ENCODE results near the gene TMEM271.

The TMEM271 gene

GRCh38 chr4:613126-613525 lies 37.0 kb upstream of the TMEM271 start:
- no peak for TF ChIP-seq CTCF (IDR thresholded peaks at IDR 0.05; ENCODE audit: poor library complexity, severe bottlenecking)
- no peaks in the 10 kb centered on the region for H3K36me3 ChIP-seq (ENCODE audit: low read depth)
- no peak for DNase-seq (ENCODE audit: low spot score)

GRCh38 chr4:612749-613125 lies 36.6 kb upstream of the TMEM271 start:
- Histone ChIP-seq H3K36me3 (ENCODE audit: low read depth) (no peaks in the 10 kb centered on the region), H3K4me1 (ENCODE audit: insufficient read depth, poor library complexity, severe bottlenecking) (peaks cover 5% of the 10 kb centered on the region), H3K27me3 (ENCODE audit: insufficient read depth, poor library complexity, severe bottlenecking) (no peaks in the 10 kb centered on the region), H3K27ac (ENCODE audit: poor library complexity, severe bottlenecking) (no peak overlapping the region), H3K4me3 (ENCODE audit: severe bottlenecking) (no peak overlapping the region), H3K9me3 (ENCODE audit: severe bottlenecking) (peaks cover 2% of the 10 kb centered on the region)
- no peak for ATAC-seq (ENCODE audit: low read depth)
- TF ChIP-seq CTCF (IDR thresholded peaks at IDR 0.05; ENCODE audit: poor library complexity, severe bottlenecking): no peak
- DNase-seq (ENCODE audit: low spot score): no peak

More at GRCh38 chr4:613126-613525, 37.0 kb upstream of the TMEM271 start:
- Histone ChIP-seq H3K27me3 (ENCODE audit: insufficient read depth, poor library complexity, severe bottlenecking) (no peaks in the 10 kb centered on the region), H3K4me1 (ENCODE audit: insufficient read depth, poor library complexity, severe bottlenecking) (peaks cover 5% of the 10 kb centered on the region), H3K27ac (ENCODE audit: poor library complexity, severe bottlenecking) (no peak overlapping the region), H3K9me3 (ENCODE audit: severe bottlenecking) (peaks cover 2% of the 10 kb centered on the region), H3K4me3 (ENCODE audit: severe bottlenecking) (no peak overlapping the region)
- no peak for ATAC-seq (ENCODE audit: low read depth)

GRCh38 chr4:612052-612748 lies 36.1 kb upstream of the TMEM271 start:
- Histone ChIP-seq H3K4me1 (ENCODE audit: insufficient read depth, poor library complexity, severe bottlenecking) (peaks cover 5% of the 10 kb centered on the region), H3K36me3 (ENCODE audit: low read depth) (no peaks in the 10 kb centered on the region), H3K9me3 (ENCODE audit: severe bottlenecking) (peaks cover 2% of the 10 kb centered on the region), H3K27me3 (ENCODE audit: insufficient read depth, poor library complexity, severe bottlenecking) (no peaks in the 10 kb centered on the region), H3K4me3 (ENCODE audit: severe bottlenecking) (no peak overlapping the region), H3K27ac (ENCODE audit: poor library complexity, severe bottlenecking) (no peak overlapping the region)
- DNase-seq (ENCODE audit: low spot score) (peak; percentile 47), ATAC-seq (ENCODE audit: low read depth) (no peak)
- TF ChIP-seq CTCF (IDR thresholded peaks at IDR 0.05; ENCODE audit: poor library complexity, severe bottlenecking): no peak

GRCh38 chr4:610411-611261 lies 34.5 kb upstream of the TMEM271 start:
- TF ChIP-seq CTCF (IDR thresholded peaks at IDR 0.05; ENCODE audit: poor library complexity, severe bottlenecking): no peak
- Histone ChIP-seq H3K27ac (ENCODE audit: poor library complexity, severe bottlenecking) (no peak overlapping the region), H3K36me3 (ENCODE audit: low read depth) (no peaks in the 10 kb centered on the region), H3K4me3 (ENCODE audit: severe bottlenecking) (no peak overlapping the region), H3K27me3 (ENCODE audit: insufficient read depth, poor library complexity, severe bottlenecking) (no peaks in the 10 kb centered on the region), H3K4me1 (ENCODE audit: insufficient read depth, poor library complexity, severe bottlenecking) (peaks cover 5% of the 10 kb centered on the region), H3K9me3 (ENCODE audit: severe bottlenecking) (peaks cover 2% of the 10 kb centered on the region)
- ATAC-seq (ENCODE audit: low read depth): peak; percentile 93
- DNase-seq (ENCODE audit: low spot score): peak; percentile 76

Data from RWPE2 (cell line).